ENCODE measurements around the gene FAM117A. TPM values are rescaled to one million over a fixed set of nuclear protein-coding genes. Genes with fewer than 3 reads are reported as not detected.

Gene FAM117A
- total and polyA plus RNA-seq, 2 of the 4 experiments (the other 2 are of a cell fraction), result 0.72 to 3.4 TPM

DNA sequence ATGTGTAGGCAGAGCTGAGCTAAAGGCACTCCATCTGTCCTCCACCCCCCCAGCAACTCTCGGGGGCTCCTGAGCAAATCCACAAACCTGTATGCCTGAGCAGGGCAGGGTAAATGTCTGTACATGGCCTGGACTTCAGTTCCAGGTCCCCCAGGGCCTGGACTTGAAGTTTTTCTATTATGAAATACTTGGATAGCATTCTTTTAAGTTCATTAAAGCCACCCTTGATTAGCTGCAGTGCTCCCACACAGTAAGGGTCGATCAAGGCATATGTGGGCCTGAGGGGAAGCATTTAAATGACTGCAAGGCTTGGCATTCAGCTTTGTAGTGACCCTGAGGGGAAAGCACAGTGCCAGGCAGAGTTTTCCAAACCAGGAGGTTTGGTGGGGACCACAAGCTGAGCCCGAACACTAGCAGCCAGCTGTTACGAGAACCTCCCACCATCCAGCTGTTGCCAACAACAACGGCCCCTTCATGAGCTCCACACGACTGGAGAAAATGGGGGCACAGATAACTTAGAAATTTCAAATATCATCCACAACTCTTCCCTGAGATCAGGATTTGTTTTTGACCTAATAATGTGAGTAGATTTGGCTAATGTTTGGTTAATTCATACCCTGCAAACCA lies 6.7 kb downstream of the FAM117A start:
- WGBS, 2 experiments (ENCODE audit: extremely low coverage in 2 of 2, insufficient read length in 1 of 2), result no CpG with 5 or more reads among the region's 6 CpGs

More for the DNA sequence above, 6.7 kb downstream of the FAM117A start:
- H2BK20ac ChIP-seq (ENCODE audit: low read depth, low read length), result no peak overlapping the region
- H2AFZ ChIP-seq (replicated peaks; ENCODE audit: low read length, poor library complexity), result no peak overlapping the region
- H3K18ac ChIP-seq (ENCODE audit: low read depth, low read length), result no peak overlapping the region
- H3K27ac ChIP-seq (ENCODE audit: insufficient read depth, low read length), result no peak overlapping the region
- H3K4me3 ChIP-seq (ENCODE audit: insufficient read depth, low read depth, low read length), result no peak overlapping the region
- TF ChIP-seq MAFK (IDR thresholded peaks at IDR 0.05; ENCODE audit: low read depth, low read length) (no peak), RCOR1 (IDR thresholded peaks at IDR 0.05; ENCODE audit: insufficient replicate concordance, low read length) (no peak), MAZ (IDR thresholded peaks at IDR 0.05; ENCODE audit: borderline replicate concordance, low read depth, low read length) (no peak), NFE2L2 (IDR thresholded peaks at IDR 0.05; ENCODE audit: low read depth, low read length) (no peak), RAD21 (IDR thresholded peaks at IDR 0.05; ENCODE audit: low read length) (no peak), CEBPB (IDR thresholded peaks at IDR 0.05; ENCODE audit: low read depth, low read length) (no peak)
- no peaks in the 10 kb centered on the region for H4K20me1 ChIP-seq (ENCODE audit: insufficient read depth, low read length)
- H2AK5ac ChIP-seq (ENCODE audit: low read depth, low read length), result no peak overlapping the region
- no TSS peak for BruUV-seq (replicated peaks)
- H2BK5ac ChIP-seq (ENCODE audit: low read depth, low read length, poor library complexity, severe bottlenecking), result no peak overlapping the region
- H3K4me1 ChIP-seq (ENCODE audit: control insufficient read depth, insufficient read depth, low read length), result no peaks in the 10 kb centered on the region
- H3K23ac ChIP-seq (ENCODE audit: low read depth, low read length), result no peak overlapping the region
- H3K9me1 ChIP-seq (ENCODE audit: insufficient read depth, low read length), result no peaks in the 10 kb centered on the region
- peaks cover 9% of the 10 kb centered on the region for H3K27me3 ChIP-seq (ENCODE audit: control insufficient read depth, insufficient read depth, low read length)
- no peak overlapping the region for H4K91ac ChIP-seq (ENCODE audit: insufficient read depth, low read depth, low read length)
- H3K79me1 ChIP-seq (ENCODE audit: low read depth in 1 of 2, low read length in 2 of 2), result no peaks in the 10 kb centered on the region
- H2AK9ac ChIP-seq (replicated peaks; ENCODE audit: low read depth, low read length, poor library complexity), result no peak overlapping the region
- H3K36me3 ChIP-seq (ENCODE audit: control insufficient read depth, insufficient read depth, low read length), result no peaks in the 10 kb centered on the region
- no peak overlapping the region for H4K8ac ChIP-seq (ENCODE audit: low read depth in 2 of 2, low read length in 2 of 2)
- no peak overlapping the region for H3K9ac ChIP-seq (ENCODE audit: low read depth, low read length)
- ChIA-PET CTCF (interaction anchor here (0.5 to 0.6 kb wide), 2 partner anchors 38 to 94 kb away, joined by 3 to 5 read pairs; no protein-coding TSS in a partner anchor), POLR2A (ENCODE audit: unreplicated experiment) (no interaction called here)
- intact Hi-C loops (cut with micrococcal nuclease) (no loop called here), dilution Hi-C loops (cut with HindIII; ENCODE audit: low sequenced_read_pairs, unreplicated experiment) (no loop called here), in situ Hi-C loops (cut with MboI; ENCODE audit: low sequenced_read_pairs) (no loop called here)
- no peak overlapping the region for H3K4me2 ChIP-seq (ENCODE audit: low read depth, low read length)
- H2BK120ac ChIP-seq (ENCODE audit: low read depth, low read length), result no peak overlapping the region
- DNase-seq (no peak), ATAC-seq (ENCODE audit: low read depth) (no peak)
- H4K5ac ChIP-seq (ENCODE audit: low read depth, low read length), result no peak overlapping the region
- H3K4ac ChIP-seq (ENCODE audit: low read depth, low read length), result no peak overlapping the region
- H2BK15ac ChIP-seq (ENCODE audit: low read depth, low read length), result no peak overlapping the region
- H3K56ac ChIP-seq (ENCODE audit: extremely low read depth, insufficient read depth, low read length), result no peak overlapping the region
- H3K14ac ChIP-seq (replicated peaks; ENCODE audit: low read depth, low read length), result no peak overlapping the region
- H3K9me3 ChIP-seq (ENCODE audit: control insufficient read depth, insufficient read depth, low read length), result no peaks in the 10 kb centered on the region
